Hematopoietic multipotent progenitor cell treated with erythropoietin and hydrocortisone succinate and interleukin-3 and kit ligand, for 4 days (in vitro differentiated cells): ENCODE measurements around the gene TMEM94.

Experiments
- DNase-seq: peaks from one replicate; pipeline ENCODE4 v3.0.0-alpha.2; 2015

The TMEM94 gene

GRCh38 chr17:75531721-75532072 lies 75.3 kb downstream of the TMEM94 start:
- no peak for DNase-seq

- peak; percentile 91 for DNase-seq
These were observed 78.7 kb downstream of the TMEM94 start for GRCh38 chr17:75535119-75535537.

- no peak for DNase-seq
These were observed 79.4 kb downstream of the TMEM94 start for GRCh38 chr17:75535871-75536270.

- DNase-seq = no peak
These were observed 79.9 kb downstream of the TMEM94 start for GRCh38 chr17:75536366-75536765.

GRCh38 chr17:75539967-75540729 lies 83.7 kb downstream of the TMEM94 start:
- no peak for DNase-seq

GRCh38 chr17:75540923-75541503 lies 84.6 kb downstream of the TMEM94 start:
- no peak for DNase-seq

- no peak for DNase-seq
These were observed 85.8 kb downstream of the TMEM94 start for GRCh38 chr17:75542229-75542628.

GRCh38 chr17:75542728-75543336 lies 86.4 kb downstream of the TMEM94 start:
- DNase-seq = no peak

- DNase-seq = no peak
These were observed 87.8 kb downstream of the TMEM94 start for GRCh38 chr17:75544250-75544649.

- DNase-seq = no peak
These were observed 89.7 kb downstream of the TMEM94 start for GRCh38 chr17:75546181-75546580.

GRCh38 chr17:75547091-75547490 lies 90.7 kb downstream of the TMEM94 start:
- DNase-seq = no peak

GRCh38 chr17:75548813-75549212 lies 92.4 kb downstream of the TMEM94 start:
- no peak for DNase-seq
